Liver (tissue), 9 donors: ENCODE results near the gene SH3BP5L. TPM values are rescaled to one million over a fixed set of nuclear protein-coding genes. Genes with fewer than 3 reads are reported as not detected.

Experiments used
- DNase-seq: peaks from one replicate; pipeline ENCODE4 v3.0.0-alpha.2; 2017; ENCODE audit warnings: low spot score
- H3K27ac ChIP-seq, 2 donors: one replicate each; pipeline ENCODE4 v1.7.0; 2013; ENCODE audit warnings: inconsistent platforms in 2 of 2, low read length in 2 of 2, control low read depth in 1 of 2, low read depth in 1 of 2, mild to moderate bottlenecking in 1 of 2
- H3K27me3 ChIP-seq, 4 donors: one replicate each; pipeline versions ENCODE4 v1.6.1 to v1.7.0; 2013; ENCODE audit warnings: low read length in 3 of 4, inconsistent platforms in 1 of 4, mild to moderate bottlenecking in 1 of 4, moderate library complexity in 1 of 4; ENCODE audit not compliant: control insufficient read depth in 4 of 4, insufficient read depth in 4 of 4
- H3K36me3 ChIP-seq, 4 donors: one replicate each; pipeline versions ENCODE4 v1.6.1 to v1.7.0; 2013; ENCODE audit warnings: low read length in 3 of 4, mild to moderate bottlenecking in 3 of 4, low read depth in 1 of 4, moderate library complexity in 1 of 4; ENCODE audit not compliant: control insufficient read depth in 4 of 4, insufficient read depth in 3 of 4
- H3K4me1 ChIP-seq, 4 donors: one replicate each; pipeline versions ENCODE4 v1.6.1 to v1.7.0; 2013; ENCODE audit warnings: low read length in 3 of 4, mild to moderate bottlenecking in 3 of 4, moderate library complexity in 1 of 4; ENCODE audit not compliant: control insufficient read depth in 4 of 4, insufficient read depth in 4 of 4
- H3K4me3 ChIP-seq, 3 donors: one replicate each; pipeline versions ENCODE4 v1.6.1 to v1.7.0; 2013; ENCODE audit warnings: low read length in 3 of 3, control low read depth in 1 of 3, low read depth in 1 of 3, mild to moderate bottlenecking in 1 of 3
- H3K9ac ChIP-seq, 2 donors: one replicate each; pipeline ENCODE4 v1.7.0; 2013; ENCODE audit warnings: low read length in 2 of 2, mild to moderate bottlenecking in 2 of 2, moderate library complexity in 2 of 2, control low read depth in 1 of 2, low read depth in 1 of 2
- H3K9me3 ChIP-seq, 4 donors: one replicate each; pipeline versions ENCODE4 v1.6.1 to v1.7.0; 2013; ENCODE audit warnings: low read length in 3 of 4; ENCODE audit not compliant: control insufficient read depth in 4 of 4
- ATF3 ChIP-seq: IDR thresholded peaks from 2 replicates; pipeline ENCODE4 v1.6.1; 2016; ENCODE audit warnings: antibody characterized with exemption
- EGR1 ChIP-seq, 2 donors: IDR thresholded peaks; 2 replicates each; pipeline ENCODE4 v1.6.1; 2016 to 2018; ENCODE audit warnings: antibody characterized with exemption in 2 of 2, low read depth in 2 of 2
- FOXA1 ChIP-seq: IDR thresholded peaks from 2 replicates; pipeline ENCODE4 v1.6.1; 2016; ENCODE audit warnings: antibody characterized with exemption
- GABPA ChIP-seq, 2 donors: IDR thresholded peaks in 1 of 2; conservative IDR thresholded peaks in 1 of 2; 2 replicates each; pipeline ENCODE4 v1.6.1; 2016; ENCODE audit warnings: antibody characterized with exemption in 2 of 2, mild to moderate bottlenecking in 1 of 2, moderate library complexity in 1 of 2
- HNF4A ChIP-seq, 2 donors: conservative IDR thresholded peaks; 2 replicates each; pipeline ENCODE4 v1.6.1; 2016; ENCODE audit warnings: antibody characterized with exemption in 2 of 2, mild to moderate bottlenecking in 2 of 2
- HNF4G ChIP-seq: IDR thresholded peaks from 2 replicates; pipeline ENCODE4 v1.6.1; 2016; ENCODE audit warnings: antibody characterized with exemption
- MAX ChIP-seq: IDR thresholded peaks from 2 replicates; pipeline ENCODE4 v1.6.1; 2016; ENCODE audit warnings: antibody characterized with exemption
- NR2F2 ChIP-seq: IDR thresholded peaks from 2 replicates; pipeline ENCODE4 v1.6.1; 2016; ENCODE audit warnings: antibody characterized with exemption
- RAD21 ChIP-seq, 2 donors: IDR thresholded peaks; 2 replicates each; pipeline ENCODE4 v1.6.1; 2016; ENCODE audit warnings: antibody characterized with exemption in 2 of 2, mild to moderate bottlenecking in 2 of 2
- REST ChIP-seq: IDR thresholded peaks from 2 replicates; pipeline ENCODE4 v1.6.1; 2016; ENCODE audit warnings: antibody characterized with exemption, mild to moderate bottlenecking
- RXRA ChIP-seq, 2 donors: IDR thresholded peaks; 2 replicates each; pipeline ENCODE4 v1.6.1; 2017 to 2018; ENCODE audit warnings: antibody characterized with exemption in 2 of 2, mild to moderate bottlenecking in 1 of 2
- SP1 ChIP-seq: IDR thresholded peaks from 2 replicates; pipeline ENCODE4 v1.6.1; 2018; ENCODE audit warnings: antibody characterized with exemption, mild to moderate bottlenecking
- TAF1 ChIP-seq: conservative IDR thresholded peaks from 2 replicates; pipeline ENCODE4 v1.6.1; 2016; ENCODE audit warnings: antibody characterized with exemption, mild to moderate bottlenecking
- YY1 ChIP-seq: IDR thresholded peaks from 2 replicates; pipeline ENCODE4 v1.6.1; 2016; ENCODE audit warnings: antibody characterized with exemption, mild to moderate bottlenecking
- ZBTB33 ChIP-seq: IDR thresholded peaks from 2 replicates; pipeline ENCODE4 v1.6.1; 2016; ENCODE audit warnings: antibody characterized with exemption
- WGBS: extraction: QIAGEN DNeasy Blood & Tissue Kit; methylation state at CpG from one replicate; pipeline ENCODE4 v1.1.7; 2013; 5-methylcytosine and 5-hydroxymethylcytosine counted together
- polyA plus RNA-seq, 2 donors: library from polyadenylated mRNA; stranded (reverse) in 1 of 2; unstranded in 1 of 2; fragments of 200-250 nt in 1 of 2; fragments of >200 nt in 1 of 2; fragmentation: Nextera tagmentation in 1 of 2; extraction: Ambion mirVana in 1 of 2; gene quantifications; one replicate each; pipeline versions ENCODE4 v1.2.1 to v1.2.3, GENCODE V29; 2013 to 2015
- total RNA-seq, 2 donors: library from RNA; depleted of rRNA; stranded (reverse); fragments of >200 nt; gene quantifications; one replicate each; pipeline ENCODE4 v1.2.3, GENCODE V29; 2014
- donor health status: healthy.
- donor health status: healthy.
- donor health status: healthy.
- donor health status: healthy.
- donor health status: healthy.

The SH3BP5L gene
- total and polyA plus RNA-seq, 4 donors: 1.5 to 16.4 (median 12.4) TPM

GRCh38 chr1:248851390-248851789 lies 25.7 kb upstream of the SH3BP5L start:
- Histone ChIP-seq H3K27ac (no peak overlapping the region), H3K4me3 (no peak overlapping the region), H3K4me1 (no peaks in the 10 kb centered on the region), H3K27me3 (no peaks in the 10 kb centered on the region), H3K9ac (no peak overlapping the region), H3K36me3 (peaks cover 7 to 43% (median 23%) of the 10 kb centered on the region in 4 donors), H3K9me3 (no peaks in the 10 kb centered on the region)
- DNase-seq: no peak
- no peak for TF ChIP-seq GABPA (IDR thresholded peaks at IDR 0.05 in 1 of 2, conservative IDR thresholded peaks at IDR 0.05 in 1 of 2)
- TF ChIP-seq RXRA (IDR thresholded peaks at IDR 0.05): no peak
- no peak for TF ChIP-seq ZBTB33
- TF ChIP-seq ATF3: no peak
- no peak for TF ChIP-seq MAX
- no peak for TF ChIP-seq HNF4A (conservative IDR thresholded peaks at IDR 0.05)
- no peak for TF ChIP-seq EGR1 (IDR thresholded peaks at IDR 0.05; ENCODE audit: low read depth in 2 of 2)
- TF ChIP-seq REST: no peak
- TF ChIP-seq HNF4G: no peak
- no peak for TF ChIP-seq RAD21 (IDR thresholded peaks at IDR 0.05)
- no peak for TF ChIP-seq YY1
- TF ChIP-seq SP1: no peak
- TF ChIP-seq NR2F2: no peak
- no peak for TF ChIP-seq TAF1
- TF ChIP-seq FOXA1: no peak
- 93% methylated on average over 2 of the region's 2 CpGs for WGBS

GRCh38 chr1:248850536-248851251 lies 25.0 kb upstream of the SH3BP5L start:
- Histone ChIP-seq H3K36me3 (peaks cover 10 to 50% (median 30%) of the 10 kb centered on the region in 4 donors), H3K9me3 (no peaks in the 10 kb centered on the region), H3K4me1 (no peaks in the 10 kb centered on the region), H3K27ac (no peak overlapping the region), H3K27me3 (no peaks in the 10 kb centered on the region), H3K4me3 (no peak overlapping the region), H3K9ac (no peak overlapping the region)
- TF ChIP-seq SP1: no peak
- TF ChIP-seq ZBTB33: no peak
- TF ChIP-seq HNF4G: no peak
- DNase-seq: no peak
- 90% methylated on average over 10 of the region's 10 CpGs for WGBS
